Endothelial cell of umbilical vein (primary cell): Measurements from ENCODE around the gene PTPRD.

ENCODE experiments used
- CTCF ChIP-seq, 2 donors: IDR thresholded peaks; 1 replicate in 1 of 2; 2 replicates in 1 of 2; pipeline ENCODE4 v1.5.1; 2011; ENCODE audit warnings: low read length in 2 of 2, mild to moderate bottlenecking in 2 of 2, moderate library complexity in 2 of 2, control low read depth in 1 of 2, inconsistent platforms in 1 of 2, low read depth in 1 of 2; ENCODE audit not compliant: insufficient read depth in 1 of 2; ENCODE audit errors: extremely low read depth in 1 of 2
- EZH2 ChIP-seq: IDR thresholded peaks from 2 replicates; pipeline ENCODE4 v1.6.1; 2012; ENCODE audit warnings: borderline replicate concordance, low read depth, mild to moderate bottlenecking, moderate library complexity, low read length, inconsistent platforms; ENCODE audit not compliant: severe bottlenecking
- MAX ChIP-seq: IDR thresholded peaks from 2 replicates; pipeline ENCODE4 v1.6.1; 2011; ENCODE audit not compliant: insufficient read depth, insufficient read length
- POLR2A ChIP-seq: IDR thresholded peaks from 2 replicates; pipeline ENCODE4 v1.6.1; 2012; ENCODE audit warnings: low read depth, mild to moderate bottlenecking, control low read depth, low read length
- POLR2AphosphoS5 ChIP-seq: IDR thresholded peaks from 2 replicates; pipeline ENCODE4 v1.6.1; 2012; ENCODE audit warnings: low read depth, mild to moderate bottlenecking, control low read depth, low read length, moderate library complexity; ENCODE audit not compliant: insufficient read depth

DNA sequence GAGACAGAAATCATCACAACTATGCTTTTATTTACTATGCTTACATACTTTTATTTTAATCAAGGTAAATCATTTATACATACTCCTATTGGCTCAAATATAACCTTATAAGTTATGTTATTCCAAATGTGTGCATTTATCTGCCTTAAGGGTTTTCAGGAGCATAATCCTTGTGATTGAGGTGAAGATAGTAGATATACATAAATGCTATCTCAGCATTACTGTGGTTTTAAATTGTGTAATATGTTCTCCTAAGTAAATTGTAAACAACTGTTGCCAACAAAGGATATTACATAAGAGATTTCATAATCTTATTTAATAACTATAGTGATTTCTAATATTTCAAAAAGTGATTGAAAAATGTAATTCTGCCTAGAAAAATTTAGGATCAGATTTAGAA is 1438.4 kb downstream of the PTPRD start:
- TF ChIP-seq CTCF (IDR thresholded peaks at IDR 0.05; ENCODE audit: extremely low read depth in 1 of 2, insufficient read depth in 1 of 2, low read depth in 1 of 2, low read length in 2 of 2) (no peak), POLR2AphosphoS5 (no peak), EZH2 (no peak), POLR2A (no peak), MAX (no peak)
